OCI-LY3 (cell line): ENCODE results near the gene PKLR.
A peak's percentile ranks its signal among the peaks of the same experiment; 100 is the strongest.

Source experiments
- H2AFZ ChIP-seq: fragments of 200-600, 300-600 bp; shearing (Covaris generic); 2 replicates; pipeline ENCODE4 v1.6.0; 2014; ENCODE audit warnings: antibody characterized with exemption, low read depth, low read length
- H3K27ac ChIP-seq: fragments of 200-600, 300-600 bp; sonication (generic); 2 replicates; pipeline ENCODE4 v1.5.1; 2014; ENCODE audit warnings: mild to moderate bottlenecking, low read length, moderate library complexity, mixed read lengths
- H3K27me3 ChIP-seq: fragments of 200-600, 300-600 bp; sonication (generic); 2 replicates; pipeline ENCODE4 v1.6.1; 2014; ENCODE audit warnings: low read depth, low read length, mixed read lengths
- H3K36me3 ChIP-seq: fragments of 200-600, 300-600 bp; sonication (generic); replicated peaks from 2 replicates; pipeline ENCODE3; 2014; ENCODE audit warnings: low read depth, low read length, mixed read lengths
- H3K4me1 ChIP-seq: fragments of 300-600, 200-600 bp; sonication (generic); 2 replicates; pipeline ENCODE4 v1.6.1; 2014; ENCODE audit warnings: low read length, mixed read lengths
- H3K4me2 ChIP-seq: fragments of 200-600, 300-600 bp; sonication (generic); 2 replicates; pipeline ENCODE4 v1.6.1; 2014; ENCODE audit warnings: low read length, mixed read lengths
- H3K4me3 ChIP-seq: fragments of 300-600, 200-600 bp; sonication (generic); 2 replicates; pipeline ENCODE4 v1.5.1; 2014; ENCODE audit warnings: antibody characterized with exemption, mild to moderate bottlenecking, low read length, moderate library complexity
- H3K79me2 ChIP-seq: fragments of 300-600, 200-600 bp; shearing (Covaris generic); 2 replicates; pipeline ENCODE4 v1.6.1; 2014; ENCODE audit warnings: mild to moderate bottlenecking, low read length, mixed read lengths
- H3K9ac ChIP-seq: fragments of 300-600, 200-600 bp; shearing (Covaris generic); 2 replicates; pipeline ENCODE4 v1.6.0; 2014; ENCODE audit warnings: mild to moderate bottlenecking, low read length, moderate library complexity
- H3K9me3 ChIP-seq: fragments of 200-600, 300-600 bp; shearing (Covaris generic); 2 replicates; pipeline ENCODE4 v1.6.1; 2014; ENCODE audit warnings: low read length, mixed read lengths; ENCODE audit not compliant: insufficient read depth
- H4K20me1 ChIP-seq: fragments of 200-600, 300-600 bp; sonication (generic); 2 replicates; pipeline ENCODE4 v1.6.1; 2016; ENCODE audit warnings: low read length, mixed read lengths; ENCODE audit not compliant: insufficient read depth
- CTCF ChIP-seq: fragments of 200-600, 300-600 bp; sonication (generic); IDR thresholded peaks from 2 replicates; pipeline ENCODE4 v1.5.1; 2014; ENCODE audit warnings: antibody characterized with exemption, low read length, low read depth
- EZH2phosphoT487 ChIP-seq: fragments of 200-600 bp; shearing (Covaris generic); IDR thresholded peaks from 2 replicates; pipeline ENCODE4 v1.6.1; 2018; ENCODE audit warnings: antibody characterized with exemption, mixed run types, low read depth

Gene PKLR

DNA sequence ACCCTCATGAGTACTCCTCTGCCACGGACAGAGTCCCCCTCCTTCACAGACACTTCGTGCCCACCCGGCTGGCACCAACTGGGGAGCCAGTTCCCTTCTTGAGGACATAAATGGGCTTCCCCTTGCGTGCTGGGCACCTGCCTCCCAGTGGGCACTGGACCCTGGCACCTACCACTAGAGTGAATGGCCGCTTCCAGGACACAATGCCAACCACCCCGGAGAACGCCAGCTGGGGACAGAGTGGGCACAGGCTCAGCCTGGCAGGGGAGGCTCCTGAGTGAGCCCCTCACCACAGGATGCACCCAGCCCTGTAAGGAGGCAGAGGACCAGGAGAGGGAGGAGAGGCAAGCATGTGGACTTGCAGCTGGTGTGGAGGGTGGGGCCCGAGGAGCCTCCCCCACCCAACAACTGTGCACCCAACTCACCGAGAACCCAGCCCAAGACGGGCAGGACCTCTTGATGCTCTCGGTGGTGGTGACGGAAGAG lies 47.0 kb downstream of the PKLR start:
- Histone ChIP-seq H3K9ac (peak overlapping the region; percentile 68), H3K36me3 (peaks cover 20% of the 10 kb centered on the region), H4K20me1 (no peaks in the 10 kb centered on the region), H3K9me3 (no peaks in the 10 kb centered on the region), H3K79me2 (peaks cover 5% of the 10 kb centered on the region; the same call in 1 of the 2 replicates), H3K4me3 (peak overlapping the region; percentile 83), H3K4me1 (peaks cover 20% of the 10 kb centered on the region), H3K27ac (no peak overlapping the region), H2AFZ (no peak overlapping the region; the same call in 1 of the 2 replicates), H3K4me2 (peak overlapping the region; percentile 89), H3K27me3 (no peaks in the 10 kb centered on the region)
- no peak for TF ChIP-seq CTCF
- TF ChIP-seq EZH2phosphoT487 = no peak

DNA sequence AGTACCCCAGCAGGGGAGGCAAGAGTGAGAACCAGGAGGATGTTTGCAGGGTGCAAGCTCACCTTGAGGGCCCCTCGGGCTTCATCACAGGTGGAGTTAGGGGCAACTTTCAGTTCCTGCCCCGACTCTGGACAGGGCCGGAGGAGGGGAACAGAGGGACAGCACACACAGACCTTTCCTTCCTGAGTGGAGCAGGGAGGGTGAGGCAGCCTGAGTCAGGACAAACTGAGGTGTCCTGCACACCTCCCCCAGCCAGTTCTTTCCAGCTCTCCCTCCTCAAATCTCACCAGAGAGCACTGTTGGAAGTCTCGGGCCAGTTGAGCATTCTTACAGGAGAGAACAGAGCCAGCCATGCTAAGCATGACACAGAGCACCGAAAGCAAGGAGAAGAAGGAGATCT lies 47.4 kb downstream of the PKLR start:
- no peak for TF ChIP-seq EZH2phosphoT487
- no peak for TF ChIP-seq CTCF
- Histone ChIP-seq H4K20me1 (no peaks in the 10 kb centered on the region), H3K4me2 (peak overlapping the region; percentile 89), H3K27ac (no peak overlapping the region), H3K79me2 (peaks cover 5% of the 10 kb centered on the region; the same call in 1 of the 2 replicates), H3K27me3 (no peaks in the 10 kb centered on the region), H3K4me1 (peaks cover 20% of the 10 kb centered on the region), H3K4me3 (peak overlapping the region; percentile 83), H2AFZ (no peak overlapping the region), H3K9me3 (no peaks in the 10 kb centered on the region), H3K36me3 (peaks cover 19% of the 10 kb centered on the region), H3K9ac (peak overlapping the region; percentile 68; the same call in 1 of the 2 replicates)

GRCh38 chr1:155253208-155253607 lies 48.0 kb downstream of the PKLR start:
- Histone ChIP-seq H4K20me1 (no peaks in the 10 kb centered on the region), H3K27me3 (no peaks in the 10 kb centered on the region), H3K4me3 (no peak overlapping the region), H3K36me3 (peaks cover 18% of the 10 kb centered on the region), H3K79me2 (peaks cover 5% of the 10 kb centered on the region; the same call in 1 of the 2 replicates), H3K27ac (no peak overlapping the region), H2AFZ (no peak overlapping the region), H3K4me1 (peaks cover 20% of the 10 kb centered on the region), H3K4me2 (peak overlapping the region; percentile 89), H3K9ac (no peak overlapping the region), H3K9me3 (no peaks in the 10 kb centered on the region)
- TF ChIP-seq CTCF (no peak), EZH2phosphoT487 (no peak)

- H3K36me3 ChIP-seq = peaks cover 20% of the 10 kb centered on the region
- H3K4me3 ChIP-seq = no peak overlapping the region
- H3K9me3 ChIP-seq = no peaks in the 10 kb centered on the region
- H4K20me1 ChIP-seq = no peaks in the 10 kb centered on the region
- peaks cover 20% of the 10 kb centered on the region for H3K4me1 ChIP-seq
- no peak overlapping the region for H3K4me2 ChIP-seq
- H3K9ac ChIP-seq = no peak overlapping the region
- H3K79me2 ChIP-seq = peaks cover 5% of the 10 kb centered on the region; the same call in 1 of the 2 replicates
- H3K27me3 ChIP-seq = no peaks in the 10 kb centered on the region
- no peak overlapping the region for H3K27ac ChIP-seq
- no peak overlapping the region for H2AFZ ChIP-seq
- TF ChIP-seq CTCF (no peak), EZH2phosphoT487 (no peak)
Measured at GRCh38 chr1:155251566-155251965, 49.7 kb downstream of the PKLR start.
